DOHH2 (cell line): ENCODE data around the gene VWA5B2.

Experiments used
- EZH2phosphoT487 ChIP-seq: fragments of 200-600 bp; sonication (generic); IDR thresholded peaks from 2 replicates; pipeline ENCODE4 v1.6.1; 2017; ENCODE audit warnings: borderline replicate concordance, mild to moderate bottlenecking, antibody characterized with exemption, low read length, moderate library complexity, mixed read lengths
- TF ChIP-seq, protein P1 (sequence below): fragments of 200-600 bp; sonication (generic); IDR thresholded peaks from one replicate; pipeline ENCODE4 v1.5.1; 2014; ENCODE audit warnings: antibody characterized with exemption, mild to moderate bottlenecking, low read depth, low read length; ENCODE audit not compliant: poor library complexity, severe bottlenecking

DNA sequence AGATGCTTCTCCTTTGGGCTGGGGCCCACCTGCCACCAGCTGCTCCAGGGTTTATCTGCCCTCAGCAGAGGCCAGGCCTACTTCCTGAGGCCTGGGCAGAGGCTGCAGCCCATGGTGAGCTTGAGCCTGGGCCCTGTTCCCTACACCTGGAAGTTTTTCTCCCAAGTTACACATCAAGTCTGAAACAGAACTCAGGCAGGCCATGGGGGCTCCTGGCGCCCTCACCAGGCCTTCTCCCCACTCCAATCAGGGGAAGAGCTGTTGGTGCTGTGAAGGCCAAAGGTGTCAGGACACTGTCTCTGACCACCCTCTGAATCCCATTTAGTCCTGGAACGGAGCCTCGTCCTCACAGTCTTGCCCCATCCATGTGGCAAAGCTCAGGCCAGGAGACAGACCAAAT, 7.3 kb downstream of the VWA5B2 start:
- TF ChIP-seq, protein P1, sequence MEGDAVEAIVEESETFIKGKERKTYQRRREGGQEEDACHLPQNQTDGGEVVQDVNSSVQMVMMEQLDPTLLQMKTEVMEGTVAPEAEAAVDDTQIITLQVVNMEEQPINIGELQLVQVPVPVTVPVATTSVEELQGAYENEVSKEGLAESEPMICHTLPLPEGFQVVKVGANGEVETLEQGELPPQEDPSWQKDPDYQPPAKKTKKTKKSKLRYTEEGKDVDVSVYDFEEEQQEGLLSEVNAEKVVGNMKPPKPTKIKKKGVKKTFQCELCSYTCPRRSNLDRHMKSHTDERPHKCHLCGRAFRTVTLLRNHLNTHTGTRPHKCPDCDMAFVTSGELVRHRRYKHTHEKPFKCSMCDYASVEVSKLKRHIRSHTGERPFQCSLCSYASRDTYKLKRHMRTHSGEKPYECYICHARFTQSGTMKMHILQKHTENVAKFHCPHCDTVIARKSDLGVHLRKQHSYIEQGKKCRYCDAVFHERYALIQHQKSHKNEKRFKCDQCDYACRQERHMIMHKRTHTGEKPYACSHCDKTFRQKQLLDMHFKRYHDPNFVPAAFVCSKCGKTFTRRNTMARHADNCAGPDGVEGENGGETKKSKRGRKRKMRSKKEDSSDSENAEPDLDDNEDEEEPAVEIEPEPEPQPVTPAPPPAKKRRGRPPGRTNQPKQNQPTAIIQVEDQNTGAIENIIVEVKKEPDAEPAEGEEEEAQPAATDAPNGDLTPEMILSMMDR = no peak
- TF ChIP-seq EZH2phosphoT487 = no peak
